H1 (cell line): ENCODE results near the gene MYH9. TPM values are rescaled to one million over a fixed set of nuclear protein-coding genes. Genes with fewer than 3 reads are reported as not detected.
A peak's percentile ranks its signal among the peaks of the same experiment; 100 is the strongest.

Experiments used
- CTCF ChIA-PET: fragments of 300-600 bp; sonication (Branson Sonifier 250); formaldehyde crosslinking; loops from one replicate; lab custom pipeline; 2021; ENCODE audit not compliant: partially characterized antibody; lab: Charles Lee
- POLR2A ChIA-PET: fragments of 300-600 bp; sonication (Branson Sonifier 250); formaldehyde crosslinking; loops from one replicate; lab custom pipeline; 2021; ENCODE audit warnings: inconsistent platforms; ENCODE audit not compliant: partially characterized antibody; lab: Charles Lee
- DNase-seq, 2 experiments: peaks; one replicate each; pipeline versions ENCODE4 v3.0.0 to v3.0.0-alpha.2; 2010 to 2022; ENCODE audit warnings: low spot score in 2 of 2, low read depth in 1 of 2, mixed read lengths in 1 of 2
- FAIRE-seq: peaks from 2 replicates; lab custom pipeline; 2011; peaks lifted over from hg19 to GRCh38; lab: Jason Lieb, UNC
- H2AFZ ChIP-seq: 2 replicates; pipeline ENCODE4 v1.8.1; 2012; ENCODE audit warnings: low read length, inconsistent platforms
- H2AK5ac ChIP-seq: 2 replicates; pipeline ENCODE4 v1.6.1; 2013; ENCODE audit warnings: low read depth, low read length
- H2BK120ac ChIP-seq: replicated peaks from 2 replicates; pipeline ENCODE3; 2013; ENCODE audit warnings: low read depth, low read length, inconsistent platforms
- H2BK12ac ChIP-seq: 2 replicates; pipeline ENCODE4 v1.6.1; 2013; ENCODE audit warnings: low read depth, low read length
- H2BK15ac ChIP-seq: 2 replicates; pipeline ENCODE4 v1.6.1; 2013; ENCODE audit warnings: low read length
- H2BK20ac ChIP-seq: 2 replicates; pipeline ENCODE4 v1.6.1; 2013; ENCODE audit warnings: low read length
- H2BK5ac ChIP-seq: 2 replicates; pipeline ENCODE4 v1.6.1; 2013; ENCODE audit warnings: low read depth, low read length
- H3K14ac ChIP-seq: 2 replicates; pipeline ENCODE4 v1.6.1; 2013; ENCODE audit warnings: inconsistent platforms; ENCODE audit not compliant: insufficient read length
- H3K18ac ChIP-seq: 2 replicates; pipeline ENCODE4 v1.6.1; 2013; ENCODE audit warnings: low read length; ENCODE audit errors: extremely low read depth
- H3K23ac ChIP-seq: 2 replicates; pipeline ENCODE4 v1.6.1; 2013; ENCODE audit warnings: inconsistent platforms; ENCODE audit not compliant: insufficient read length
- H3K23me2 ChIP-seq: 2 replicates; pipeline ENCODE4 v1.6.1; 2013; ENCODE audit warnings: low read depth, low read length
- H3K27ac ChIP-seq: 2 replicates; pipeline ENCODE4 v1.6.1; 2011; ENCODE audit warnings: low read depth, low read length, inconsistent platforms
- H3K27me3 ChIP-seq, 4 experiments: replicated peaks in 1 of 4; 1 replicate in 1 of 4; 2 replicates in 3 of 4; pipeline versions ENCODE4 v1.6.1 to v1.8.1; 2011 to 2013; ENCODE audit warnings: low read length in 3 of 4, mild to moderate bottlenecking in 3 of 4, inconsistent platforms in 2 of 4, mixed read lengths in 2 of 4, moderate library complexity in 1 of 4; ENCODE audit not compliant: control insufficient read depth in 3 of 4, insufficient read depth in 3 of 4; ENCODE audit errors: extremely low read depth in 1 of 4
- H3K36me3 ChIP-seq, 4 experiments: 2 replicates each; pipeline versions ENCODE4 v1.6.1 to v1.8.1; 2011 to 2013; ENCODE audit warnings: mild to moderate bottlenecking in 4 of 4, low read length in 3 of 4, moderate library complexity in 2 of 4, control low read depth in 1 of 4, inconsistent platforms in 1 of 4; ENCODE audit not compliant: insufficient read depth in 4 of 4, control insufficient read depth in 2 of 4
- H3K4ac ChIP-seq: replicated peaks from 2 replicates; pipeline ENCODE3; 2013; ENCODE audit warnings: low read length, low read depth, mixed read lengths, inconsistent platforms; ENCODE audit not compliant: insufficient read length
- H3K4me1 ChIP-seq, 4 experiments: replicated peaks in 1 of 4; 1 replicate in 1 of 4; 2 replicates in 3 of 4; pipeline versions ENCODE4 v1.6.1 to v1.8.1; 2011 to 2013; ENCODE audit warnings: low read length in 3 of 4, inconsistent platforms in 2 of 4, mixed read lengths in 1 of 4; ENCODE audit not compliant: insufficient read depth in 4 of 4, control insufficient read depth in 3 of 4
- H3K4me2 ChIP-seq, 2 experiments: 2 replicates each; pipeline versions ENCODE4 v1.6.1 to v1.8.1; 2011 to 2013; ENCODE audit warnings: low read depth in 2 of 2, low read length in 2 of 2, control low read depth in 1 of 2, inconsistent platforms in 1 of 2, mild to moderate bottlenecking in 1 of 2; ENCODE audit not compliant: insufficient read depth in 1 of 2
- H3K4me3 ChIP-seq, 4 experiments: fragments of 200-600, 300-600 bp in 1 of 4; sonication (generic), shearing (Covaris generic), sonication (Bioruptor Twin) in 1 of 4; 2 replicates each; pipeline versions ENCODE4 v1.5.1 to v1.8.1; 2011 to 2016; ENCODE audit warnings: low read length in 4 of 4, low read depth in 3 of 4, control low read depth in 2 of 4, inconsistent platforms in 2 of 4, mild to moderate bottlenecking in 2 of 4, mixed read lengths in 1 of 4, moderate library complexity in 1 of 4; ENCODE audit not compliant: insufficient read depth in 2 of 4; ENCODE audit errors: extremely low read depth in 1 of 4
- H3K56ac ChIP-seq: replicated peaks from 2 replicates; pipeline ENCODE3; 2013; ENCODE audit warnings: low read depth, mild to moderate bottlenecking, mixed read lengths, low read length, inconsistent platforms; ENCODE audit not compliant: insufficient read length
- H3K79me1 ChIP-seq: 2 replicates; pipeline ENCODE4 v1.6.1; 2013; ENCODE audit warnings: low read depth, low read length, control low read depth
- H3K79me2 ChIP-seq, 2 experiments: 2 replicates each; pipeline versions ENCODE4 v1.6.1 to v1.8.1; 2012 to 2013; ENCODE audit warnings: low read length in 2 of 2, mild to moderate bottlenecking in 2 of 2, inconsistent platforms in 1 of 2; ENCODE audit not compliant: insufficient read depth in 2 of 2, control insufficient read depth in 1 of 2
- H3K9ac ChIP-seq, 4 experiments: replicated peaks in 1 of 4; 1 replicate in 1 of 4; 2 replicates in 3 of 4; pipeline versions ENCODE4 v1.6.1 to v1.8.1; 2011 to 2013; ENCODE audit warnings: low read depth in 3 of 4, low read length in 3 of 4, control low read depth in 2 of 4, mild to moderate bottlenecking in 2 of 4, moderate library complexity in 2 of 4, inconsistent platforms in 1 of 4; ENCODE audit errors: extremely low read depth in 1 of 4
- H3K9me3 ChIP-seq, 2 experiments: 2 replicates each; pipeline versions ENCODE4 v1.6.1 to v1.8.1; 2012 to 2013; ENCODE audit warnings: mild to moderate bottlenecking in 2 of 2, moderate library complexity in 2 of 2, control low read depth in 1 of 2, inconsistent platforms in 1 of 2, low read depth in 1 of 2, low read length in 1 of 2, mixed read lengths in 1 of 2; ENCODE audit not compliant: insufficient read depth in 2 of 2
- H4K20me1 ChIP-seq, 2 experiments: replicated peaks in 1 of 2; 2 replicates each; pipeline versions ENCODE3 to v1.8.1; 2011 to 2013; ENCODE audit warnings: inconsistent platforms in 2 of 2, low read length in 2 of 2, mild to moderate bottlenecking in 1 of 2; ENCODE audit not compliant: insufficient read depth in 2 of 2, control insufficient read depth in 1 of 2
- H4K5ac ChIP-seq: 2 replicates; pipeline ENCODE4 v1.6.1; 2013; ENCODE audit warnings: low read length, low read depth, mixed read lengths, inconsistent platforms; ENCODE audit not compliant: insufficient read length
- H4K8ac ChIP-seq: 2 replicates; pipeline ENCODE4 v1.8.0; 2013; ENCODE audit warnings: mild to moderate bottlenecking, moderate library complexity, low read length, inconsistent platforms; ENCODE audit not compliant: insufficient read depth; ENCODE audit errors: extremely low read depth
- H4K91ac ChIP-seq: replicated peaks from 2 replicates; pipeline ENCODE3; 2013; ENCODE audit warnings: low read length, mixed read lengths, inconsistent platforms; ENCODE audit not compliant: insufficient read length
- GTF2F1 ChIP-seq: IDR thresholded peaks from 2 replicates; pipeline ENCODE4 v1.6.1; 2012; ENCODE audit warnings: low read depth, low read length, improper control_type of control experiment, borderline replicate concordance
- TBP ChIP-seq: IDR thresholded peaks from 2 replicates; pipeline ENCODE4 v1.6.1; 2011; ENCODE audit warnings: low read depth, low read length, improper control_type of control experiment
- WGBS, 2 experiments: shearing (Covaris generic) in 1 of 2; methylation state at CpG; one replicate each; pipeline versions ENCODE4 v1.1.6 to v1.1.7; 2013 to 2015; ENCODE audit warnings: low lambda C conversion rate in 2 of 2, mixed read lengths in 2 of 2, inconsistent platforms in 1 of 2, low coverage in 1 of 2, missing lambda C conversion rate in 1 of 2; ENCODE audit not compliant: insufficient replicate concordance in 2 of 2, insufficient coverage in 1 of 2, insufficient read length in 1 of 2; ENCODE audit errors: extremely low coverage in 1 of 2, missing lambda C conversion rate in 1 of 2; 5-methylcytosine and 5-hydroxymethylcytosine counted together
- polyA plus RNA-seq, 7 experiments: library from polyadenylated mRNA; depleted of rRNA in 3 of 7; stranded (reverse) in 5 of 7; unstranded in 2 of 7; fragments of >200 nt in 5 of 7; fragments of 200-250 nt in 2 of 7; gene quantifications; 1 replicate in 5 of 7; 2 replicates in 1 of 7; 4 replicates in 1 of 7; pipeline versions ENCODE4 v1.2.1 to v1.2.3, GENCODE V29; 2011 to 2013; ENCODE audit warnings: missing spikeins in 2 of 7, mixed read lengths in 2 of 7
- total RNA-seq: library from RNA; stranded (reverse); fragmentation: NEBNext Ultra II Directional; extraction: Animal tissue kit (Norgen Biotek cat#: 25700); gene quantifications from 2 replicates; pipeline ENCODE4 v1.2.1, GENCODE V29; 2021

The MYH9 gene
- total and polyA plus RNA-seq, 2 of the 8 experiments (the other 6 are each of a cell fraction or from before 2014, with no cell fraction given) = 24.9 to 322 TPM

DNA sequence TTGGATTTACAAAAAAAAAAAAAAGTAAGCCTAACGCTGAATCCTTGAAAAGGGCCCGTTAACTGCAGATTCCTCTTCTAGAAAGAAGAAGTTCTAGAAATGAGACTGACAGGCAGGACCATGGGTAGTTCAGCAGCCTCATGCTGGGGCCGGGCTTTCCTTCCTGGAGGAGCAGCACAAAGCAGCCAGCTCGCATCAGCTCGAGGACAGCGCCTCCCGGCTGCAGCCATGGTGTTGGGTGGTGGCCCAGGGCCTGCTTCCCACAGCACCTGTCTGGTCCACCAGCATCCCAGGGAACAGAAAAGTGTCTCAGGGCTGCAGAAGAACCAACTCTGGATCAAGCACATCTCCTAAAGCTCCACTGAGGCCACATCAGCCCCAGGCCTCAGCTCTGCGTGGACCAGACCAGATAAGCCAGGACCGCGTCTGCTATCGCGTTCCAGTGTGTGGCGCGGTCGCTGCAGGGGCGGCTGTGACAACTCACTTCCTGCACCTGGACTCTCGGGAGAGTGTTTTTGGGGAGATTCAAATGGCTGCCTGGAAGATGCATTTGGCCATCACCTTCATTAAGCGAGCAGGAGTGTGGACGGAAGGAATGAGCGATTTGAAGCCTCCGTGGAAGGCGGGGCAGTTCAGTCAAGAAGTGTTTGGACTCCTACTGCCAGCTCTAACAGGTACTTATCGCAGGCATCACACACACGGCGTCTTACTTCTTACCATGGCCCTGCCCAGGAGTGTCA, 53.5 kb downstream of the MYH9 start:
- H4K8ac ChIP-seq = no peak overlapping the region
- H3K9me3 ChIP-seq = no peaks in the 10 kb centered on the region
- no peak overlapping the region for H2BK12ac ChIP-seq
- H2BK5ac ChIP-seq = 0 out of 2 replicates have a peak overlapping the region, but pooled peaks have one; percentile 41
- no peak overlapping the region for H4K5ac ChIP-seq
- DNase-seq = no peak
- no peak overlapping the region for H2BK20ac ChIP-seq
- H3K14ac ChIP-seq = no peak overlapping the region
- peaks cover 7 to 31% of the 10 kb centered on the region in 2 experiments for H4K20me1 ChIP-seq
- H3K79me2 ChIP-seq = peaks cover 0 to 90% of the 10 kb centered on the region in 2 experiments; a peak in 2 of 4 replicates
- no peak overlapping the region for H3K9ac ChIP-seq
- no peaks in the 10 kb centered on the region for H3K27me3 ChIP-seq
- CTCF ChIA-PET = interaction anchor here (1.0 to 6.0 kb wide), 20 partner anchors 9 to 148 kb away, joined by 3 to 33 read pairs (median 4); partner anchors contain the start of gene TXN2
- WGBS, 2 experiments = 93% methylated on average over 23 of the region's 25 CpGs; no CpG with 5 or more reads in 1 of the 2 experiments
- H2BK120ac ChIP-seq = no peak overlapping the region
- peaks cover 8% of the 10 kb centered on the region for H3K79me1 ChIP-seq
- no peak overlapping the region for H4K91ac ChIP-seq
- H3K18ac ChIP-seq = no peak overlapping the region
- POLR2A ChIA-PET = interaction anchor here (0.5 to 3.8 kb wide), 11 partner anchors 8 to 157 kb away, joined by 3 to 24 read pairs (median 3); partner anchors contain the start of gene MYH9
- no peak overlapping the region for H2AFZ ChIP-seq
- H3K4ac ChIP-seq = no peak overlapping the region
- no peak overlapping the region for H2AK5ac ChIP-seq
- peaks cover 8 to 27% (median 18%) of the 10 kb centered on the region in 4 experiments for H3K36me3 ChIP-seq
- H3K27ac ChIP-seq = peak overlapping the region; percentile 31; the same call in 1 of the 2 replicates
- no peak overlapping the region for H2BK15ac ChIP-seq
- FAIRE-seq = no peak
- H3K56ac ChIP-seq = no peak overlapping the region
- H3K23me2 ChIP-seq = no peaks in the 10 kb centered on the region
- no peak overlapping the region for H3K4me3 ChIP-seq
- H3K4me2 ChIP-seq = no peak overlapping the region
- H3K23ac ChIP-seq = no peak overlapping the region
- H3K4me1 ChIP-seq = peaks cover 14 to 47% (median 27%) of the 10 kb centered on the region in 4 experiments
- TF ChIP-seq GTF2F1 = no peak
- TF ChIP-seq TBP = peak; percentile 24; the same call in 1 of the 2 replicates
